ENCODE measurements around the gene MAN1C1. TPM values are rescaled to one million over a fixed set of nuclear protein-coding genes. Genes with fewer than 3 reads are reported as not detected.

The MAN1C1 gene
- total RNA-seq, 1 experiment from 2014 or later: 9.3 TPM

DNA sequence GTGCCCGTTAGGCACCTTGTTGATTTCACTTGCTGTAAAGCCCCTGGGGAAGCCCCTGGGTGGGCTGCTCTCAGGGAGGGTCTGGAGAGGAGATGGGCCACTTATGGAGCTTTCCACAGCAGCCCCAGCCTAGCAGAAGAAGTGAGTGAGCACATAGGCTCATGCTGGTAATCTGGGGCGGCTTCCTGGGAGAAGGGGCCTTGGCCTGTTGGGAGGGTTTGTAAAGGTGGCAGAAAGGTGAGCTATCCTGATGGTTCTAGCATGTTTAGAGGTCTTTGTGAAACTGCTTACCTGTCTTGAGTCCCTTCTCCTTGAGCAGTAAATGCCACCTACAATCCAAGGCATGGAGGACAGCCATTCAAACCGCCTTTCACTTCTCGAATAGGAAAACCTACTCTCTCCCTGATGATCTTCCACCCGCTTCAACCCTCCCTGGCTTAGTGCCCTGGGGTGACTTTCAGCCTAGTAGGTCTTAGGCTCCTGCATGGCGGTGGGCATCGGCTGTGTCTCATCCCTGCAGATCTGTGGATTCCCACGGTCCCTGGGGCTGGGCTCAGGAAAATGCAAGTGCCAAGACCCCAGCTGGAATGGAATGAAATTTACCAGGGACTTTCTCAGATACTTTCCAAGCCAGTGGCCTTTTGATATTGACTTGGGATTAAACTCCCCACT is 95.8 kb downstream of the MAN1C1 start:
- no peak overlapping the region for H3K4ac ChIP-seq (ENCODE audit: low read depth, low read length)
- no peak overlapping the region for H3K18ac ChIP-seq (ENCODE audit: insufficient read length, low read depth, low read length)
- H3K9ac ChIP-seq (ENCODE audit: extremely low read depth, insufficient read length, low read length): no peak overlapping the region
- H2AFZ ChIP-seq (ENCODE audit: low read length): no peak overlapping the region
- no peaks in the 10 kb centered on the region for H3K9me3 ChIP-seq (ENCODE audit: control insufficient read depth, low read depth, low read length)
- no peak overlapping the region for H2BK5ac ChIP-seq (ENCODE audit: insufficient read length, low read length)
- H3K27ac Mint-ChIP-seq: peak overlapping the region in 1 of 3 experiments; percentile 57; a peak in 1 of 7 replicates
- no peak overlapping the region for H2AK5ac ChIP-seq (ENCODE audit: insufficient read length, low read length)
- H4K5ac ChIP-seq (ENCODE audit: insufficient read length, low read depth, low read length): no peak overlapping the region
- H3K27ac ChIP-seq (ENCODE audit: insufficient read length, low read depth, low read length): no peak overlapping the region
- H4K8ac ChIP-seq (replicated peaks; ENCODE audit: insufficient read length, low read depth, low read length): no peak overlapping the region
- no peaks in the 10 kb centered on the region for H3K27me3 Mint-ChIP-seq (ENCODE audit: low read depth)
- no peak overlapping the region for H4K91ac ChIP-seq (ENCODE audit: insufficient read length, low read depth, low read length)
- H3K23me2 ChIP-seq (ENCODE audit: insufficient read length, low read depth, low read length, poor library complexity, severe bottlenecking): no peaks in the 10 kb centered on the region
- no peak overlapping the region for H2BK15ac ChIP-seq (ENCODE audit: low read depth, low read length)
- H4K20me1 ChIP-seq (ENCODE audit: control insufficient read depth, insufficient read depth, insufficient read length): no peaks in the 10 kb centered on the region
- H3K4me3 Mint-ChIP-seq: no peak overlapping the region
- H3K23ac ChIP-seq (ENCODE audit: insufficient read length, low read depth, low read length): no peak overlapping the region
- H3K79me1 ChIP-seq (ENCODE audit: insufficient read depth, low read depth, low read length, poor library complexity, severe bottlenecking): no peaks in the 10 kb centered on the region
- no peaks in the 10 kb centered on the region for H3K79me2 ChIP-seq (ENCODE audit: insufficient read depth, low read length)
- no peak overlapping the region for H2BK120ac ChIP-seq (ENCODE audit: low read depth, low read length, poor library complexity, severe bottlenecking)
- no peak overlapping the region for H2BK12ac ChIP-seq (ENCODE audit: insufficient read length, low read depth, low read length)
- peaks cover 36% of the 10 kb centered on the region in 2 experiments for H3K4me1 Mint-ChIP-seq
- peaks cover 8% of the 10 kb centered on the region; the same call in 1 of the 2 replicates for H3K4me1 ChIP-seq (ENCODE audit: insufficient read depth, low read length)
- H3K36me3 Mint-ChIP-seq (ENCODE audit: insufficient read depth in 1 of 3, low read depth in 3 of 3): no peaks in the 10 kb centered on the region
- H3K56ac ChIP-seq (ENCODE audit: insufficient read length, low read depth, low read length): no peak overlapping the region
- TF ChIP-seq, protein P1, sequence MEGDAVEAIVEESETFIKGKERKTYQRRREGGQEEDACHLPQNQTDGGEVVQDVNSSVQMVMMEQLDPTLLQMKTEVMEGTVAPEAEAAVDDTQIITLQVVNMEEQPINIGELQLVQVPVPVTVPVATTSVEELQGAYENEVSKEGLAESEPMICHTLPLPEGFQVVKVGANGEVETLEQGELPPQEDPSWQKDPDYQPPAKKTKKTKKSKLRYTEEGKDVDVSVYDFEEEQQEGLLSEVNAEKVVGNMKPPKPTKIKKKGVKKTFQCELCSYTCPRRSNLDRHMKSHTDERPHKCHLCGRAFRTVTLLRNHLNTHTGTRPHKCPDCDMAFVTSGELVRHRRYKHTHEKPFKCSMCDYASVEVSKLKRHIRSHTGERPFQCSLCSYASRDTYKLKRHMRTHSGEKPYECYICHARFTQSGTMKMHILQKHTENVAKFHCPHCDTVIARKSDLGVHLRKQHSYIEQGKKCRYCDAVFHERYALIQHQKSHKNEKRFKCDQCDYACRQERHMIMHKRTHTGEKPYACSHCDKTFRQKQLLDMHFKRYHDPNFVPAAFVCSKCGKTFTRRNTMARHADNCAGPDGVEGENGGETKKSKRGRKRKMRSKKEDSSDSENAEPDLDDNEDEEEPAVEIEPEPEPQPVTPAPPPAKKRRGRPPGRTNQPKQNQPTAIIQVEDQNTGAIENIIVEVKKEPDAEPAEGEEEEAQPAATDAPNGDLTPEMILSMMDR (conservative IDR thresholded peaks at IDR 0.05): no peak
- H3K9me3 Mint-ChIP-seq: no peaks in the 10 kb centered on the region
- WGBS (ENCODE audit: extremely low coverage, insufficient read length, low lambda C conversion rate): no CpG with 5 or more reads among the region's 8 CpGs
- no peak overlapping the region for H2BK20ac ChIP-seq (ENCODE audit: low read depth, low read length, poor library complexity, severe bottlenecking)
- no peak overlapping the region for H3K14ac ChIP-seq (ENCODE audit: insufficient read depth, low read length)
- no peak overlapping the region for H3T11ph ChIP-seq (ENCODE audit: low read length)
- no peaks in the 10 kb centered on the region for H3K27me3 ChIP-seq (ENCODE audit: insufficient read depth, low read length)
- H3K4me2 ChIP-seq (ENCODE audit: insufficient read depth, insufficient read length, low read length): no peak overlapping the region
- DNase-seq: no peak
